H1 (cell line): ENCODE data around the gene ETF1. TPM values are rescaled to one million over a fixed set of nuclear protein-coding genes. Genes with fewer than 3 reads are reported as not detected.

ENCODE experiments used
- CTBP2 ChIP-seq: IDR thresholded peaks from 2 replicates; pipeline ENCODE4 v1.7.0; 2011; ENCODE audit warnings: borderline replicate concordance, mild to moderate bottlenecking, moderate library complexity, mixed read lengths, low read length; ENCODE audit not compliant: insufficient read depth, insufficient read length
- GABPA ChIP-seq: IDR thresholded peaks from 2 replicates; pipeline ENCODE4 v1.6.1; 2011; ENCODE audit warnings: mild to moderate bottlenecking, low read length, moderate library complexity, borderline replicate concordance; ENCODE audit not compliant: insufficient read depth
- SUZ12 ChIP-seq: fragments of 200-600 bp; sonication (generic); IDR thresholded peaks from 2 replicates; pipeline ENCODE4 v1.6.1; 2012; ENCODE audit warnings: mild to moderate bottlenecking, inconsistent platforms, low read length, moderate library complexity, mixed read lengths
- ZNF274 ChIP-seq: IDR thresholded peaks from 2 replicates; pipeline ENCODE4 v1.7.0; 2012; ENCODE audit warnings: low read length, borderline replicate concordance; ENCODE audit errors: extremely low read depth
- polyA plus RNA-seq, 7 experiments: library from polyadenylated mRNA; depleted of rRNA in 3 of 7; stranded (reverse) in 5 of 7; unstranded in 2 of 7; fragments of >200 nt in 5 of 7; fragments of 200-250 nt in 2 of 7; gene quantifications; 1 replicate in 5 of 7; 2 replicates in 1 of 7; 4 replicates in 1 of 7; pipeline versions ENCODE4 v1.2.1 to v1.2.3, GENCODE V29; 2011 to 2013; ENCODE audit warnings: missing spikeins in 2 of 7, mixed read lengths in 2 of 7
- total RNA-seq: library from RNA; stranded (reverse); fragmentation: NEBNext Ultra II Directional; extraction: Animal tissue kit (Norgen Biotek cat#: 25700); gene quantifications from 2 replicates; pipeline ENCODE4 v1.2.1, GENCODE V29; 2021
- TF ChIP-seq, protein P1 (sequence below): IDR thresholded peaks from 2 replicates; pipeline ENCODE4 v1.6.1; 2012; ENCODE audit warnings: inconsistent platforms

The ETF1 gene
- total and polyA plus RNA-seq, 2 of the 8 experiments (the other 6 are each of a cell fraction or from before 2014, with no cell fraction given) = 50.5 to 168 TPM

GRCh38 chr5:138528744-138529469 is 14.1 kb downstream of the ETF1 start (continued):
- TF ChIP-seq ZNF274 (no peak), GABPA (no peak), CTBP2 (no peak), SUZ12 (no peak)
- TF ChIP-seq, protein P1, sequence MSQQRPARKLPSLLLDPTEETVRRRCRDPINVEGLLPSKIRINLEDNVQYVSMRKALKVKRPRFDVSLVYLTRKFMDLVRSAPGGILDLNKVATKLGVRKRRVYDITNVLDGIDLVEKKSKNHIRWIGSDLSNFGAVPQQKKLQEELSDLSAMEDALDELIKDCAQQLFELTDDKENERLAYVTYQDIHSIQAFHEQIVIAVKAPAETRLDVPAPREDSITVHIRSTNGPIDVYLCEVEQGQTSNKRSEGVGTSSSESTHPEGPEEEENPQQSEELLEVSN = no peak
